Tracheal epithelial cell (primary cell): ENCODE results near the gene CTDSP2. TPM values are rescaled to one million over a fixed set of nuclear protein-coding genes. Genes with fewer than 3 reads are reported as not detected.

Experiments
- total RNA-seq: library from RNA; depleted of rRNA; stranded (reverse); fragments of >200 nt; gene quantifications from 2 replicates; pipeline ENCODE4 v1.2.1, GENCODE V29; 2014

Gene CTDSP2
- 18.3 and 35.0 TPM in 2 replicates for total RNA-seq

GRCh38 chr12:57846577-57847319, at the start of gene CTDSP2:
TSS of gene CTDSP2 (minus strand) at chr12:57846729. CDS start at chr12:57846435, 294 bp downstream.

GRCh38 chr12:57782608-57783465, 63.7 kb downstream of the CTDSP2 start, which contains the start of gene TSFM:
TSS of gene TSFM (plus strand) at chr12:57782787. CDS start at chr12:57782802, 15 bp downstream.

GRCh38 chr12:57772429-57773322, 73.9 kb downstream of the CTDSP2 start, which contains the start of gene EEF1AKMT3:
TSS of gene EEF1AKMT3 (plus strand) at chr12:57772614. CDS start at chr12:57772725, 111 bp downstream.

GRCh38 chr12:57771873-57772428, 74.6 kb downstream of the CTDSP2 start, which contains the start of gene METTL1:
TSS of gene METTL1 (minus strand) at chr12:57772105. CDS start at chr12:57772083, 22 bp downstream.

Other genes with a start within 250 kb of the CTDSP2 start
- 2.1 and 7.0 TPM in 2 replicates for gene DTX3, start 241.9 kb downstream of the CTDSP2 start, total RNA-seq
- 1.9 and 2.2 TPM in 2 replicates for gene ARHGEF25, start 235.3 kb downstream of the CTDSP2 start, total RNA-seq
- 0.48 TPM in 1 of 2 replicates, not detected in the other for gene B4GALNT1, start 213.5 kb downstream of the CTDSP2 start, total RNA-seq
- 126 and 136 TPM in 2 replicates for gene OS9, start 152.6 kb downstream of the CTDSP2 start, total RNA-seq
- under 0.01 and 0.21 TPM in 2 replicates for gene AGAP2, start 108.0 kb downstream of the CTDSP2 start, total RNA-seq
- gene TSPAN31, start 101.7 kb downstream of the CTDSP2 start, total RNA-seq: 82.2 and 98.0 TPM in 2 replicates
- gene CDK4, start 94.4 kb downstream of the CTDSP2 start, total RNA-seq: 128 and 199 TPM in 2 replicates
- gene MARCHF9, start 91.6 kb downstream of the CTDSP2 start, total RNA-seq: 7.7 and 11.1 TPM in 2 replicates
- gene CYP27B1, start 79.7 kb downstream of the CTDSP2 start, total RNA-seq: 3.2 and 6.5 TPM in 2 replicates
- gene METTL1, start 74.6 kb downstream of the CTDSP2 start, total RNA-seq: 5.5 and 13.3 TPM in 2 replicates
- gene EEF1AKMT3, start 74.1 kb downstream of the CTDSP2 start, total RNA-seq: 3.6 and 10.4 TPM in 2 replicates
- 15.3 and 23.6 TPM in 2 replicates for gene TSFM, start 63.9 kb downstream of the CTDSP2 start, total RNA-seq
- gene AVIL, start 28.0 kb downstream of the CTDSP2 start, total RNA-seq: 0.43 and 1.7 TPM in 2 replicates
- 10.9 and 15.7 TPM in 2 replicates for gene ATP23, start 94.8 kb upstream of the CTDSP2 start, total RNA-seq